GM12878 (cell line): ENCODE data around the gene DMKN. TPM values are rescaled to one million over a fixed set of nuclear protein-coding genes. Genes with fewer than 3 reads are reported as not detected.

Experiments used
- BACH1 ChIP-seq: fragments of 450-650 bp; IDR thresholded peaks from 2 replicates; pipeline ENCODE4 v1.6.1; 2017; ENCODE audit warnings: mild to moderate bottlenecking, borderline replicate concordance
- BCLAF1 ChIP-seq: fragments of 450-650 bp; IDR thresholded peaks from 2 replicates; pipeline ENCODE4 v1.6.1; 2017; ENCODE audit warnings: antibody characterized with exemption, mild to moderate bottlenecking, moderate library complexity
- CHD4 ChIP-seq: fragments of 200-600 bp; sonication (generic); IDR thresholded peaks from 2 replicates; pipeline ENCODE4 v1.6.1; 2016; ENCODE audit warnings: mild to moderate bottlenecking
- E2F8 ChIP-seq: fragments of 450-650 bp; IDR thresholded peaks from 2 replicates; pipeline ENCODE4 v1.6.1; 2018; ENCODE audit warnings: mild to moderate bottlenecking, low read depth, moderate library complexity; ENCODE audit not compliant: partially characterized antibody
- EGR1 ChIP-seq, 2 experiments: IDR thresholded peaks; 1 replicate in 1 of 2; 2 replicates in 1 of 2; pipeline ENCODE4 v1.6.1; 2011 to 2012; ENCODE audit warnings: low read depth in 2 of 2, low read length in 2 of 2, borderline replicate concordance in 1 of 2, mild to moderate bottlenecking in 1 of 2, moderate library complexity in 1 of 2
- EZH2 ChIP-seq: IDR thresholded peaks from 2 replicates; pipeline ENCODE4 v1.6.1; 2012; ENCODE audit warnings: low read depth, mild to moderate bottlenecking, control low read depth, inconsistent platforms, low read length, borderline replicate concordance; ENCODE audit not compliant: control insufficient read depth
- GATAD2B ChIP-seq: fragments of 450-650 bp; conservative IDR thresholded peaks from 2 replicates; pipeline ENCODE4 v1.6.1; 2017; ENCODE audit warnings: low read depth, mild to moderate bottlenecking, moderate library complexity
- IKZF2 ChIP-seq, 2 experiments: fragments of 450-650 bp; IDR thresholded peaks; 2 replicates each; pipeline ENCODE4 v1.6.1; 2017; ENCODE audit warnings: mild to moderate bottlenecking in 2 of 2, moderate library complexity in 2 of 2
- KDM1A ChIP-seq: fragments of 200-600 bp; sonication (generic); IDR thresholded peaks from 2 replicates; pipeline ENCODE4 v1.6.1; 2016; ENCODE audit warnings: borderline replicate concordance
- MEF2A ChIP-seq: IDR thresholded peaks from 2 replicates; pipeline ENCODE4 v1.6.1; 2011; ENCODE audit warnings: low read depth, mild to moderate bottlenecking, low read length, moderate library complexity; ENCODE audit not compliant: insufficient read depth
- MTA2 ChIP-seq: fragments of 450-650 bp; IDR thresholded peaks from 2 replicates; pipeline ENCODE4 v1.6.1; 2016; ENCODE audit warnings: low read depth, mild to moderate bottlenecking, moderate library complexity
- MTA3 ChIP-seq: IDR thresholded peaks from 2 replicates; pipeline ENCODE4 v1.6.1; 2012; ENCODE audit warnings: low read length, inconsistent platforms, borderline replicate concordance
- NBN ChIP-seq: fragments of 450-650 bp; IDR thresholded peaks from 2 replicates; pipeline ENCODE4 v1.6.1; 2016
- PAX5 ChIP-seq: IDR thresholded peaks from 2 replicates; pipeline ENCODE4 v1.6.1; 2011; ENCODE audit warnings: low read depth, low read length, borderline replicate concordance
- POLR2AphosphoS5 ChIP-seq: IDR thresholded peaks from 2 replicates; pipeline ENCODE4 v1.6.1; 2011; ENCODE audit warnings: mild to moderate bottlenecking, low read length, inconsistent platforms
- POU2F2 ChIP-seq: IDR thresholded peaks from 3 replicates; pipeline ENCODE4 v1.6.1; 2011; ENCODE audit warnings: low read depth, mild to moderate bottlenecking, low read length, borderline replicate concordance
- RAD51 ChIP-seq: fragments of 450-650 bp; IDR thresholded peaks from 2 replicates; pipeline ENCODE4 v1.6.1; 2016; ENCODE audit warnings: moderate library complexity, mild to moderate bottlenecking, inconsistent platforms
- STAT3 ChIP-seq: IDR thresholded peaks from 2 replicates; pipeline ENCODE4 v1.6.1; 2011; ENCODE audit warnings: low read depth, low read length, improper control_type of control experiment
- SUPT20H ChIP-seq: IDR thresholded peaks from 2 replicates; pipeline ENCODE4 v1.6.1; 2011; ENCODE audit warnings: low read depth, mild to moderate bottlenecking, low read length, moderate library complexity, borderline replicate concordance; ENCODE audit not compliant: control insufficient read depth
- TARDBP ChIP-seq: IDR thresholded peaks from 2 replicates; pipeline ENCODE4 v1.6.1; 2016; ENCODE audit warnings: borderline replicate concordance
- TCF3 ChIP-seq: IDR thresholded peaks from 2 replicates; pipeline ENCODE4 v1.6.1; 2012; ENCODE audit warnings: low read depth, mild to moderate bottlenecking, low read length, borderline replicate concordance; ENCODE audit not compliant: insufficient read depth
- YBX1 ChIP-seq: fragments of 450-650 bp; IDR thresholded peaks from 2 replicates; pipeline ENCODE4 v1.6.1; 2016; ENCODE audit warnings: antibody characterized with exemption
- YY1 ChIP-seq: IDR thresholded peaks from 2 replicates; pipeline ENCODE4 v1.6.1; 2011; ENCODE audit warnings: low read depth, mild to moderate bottlenecking, low read length
- ZZZ3 ChIP-seq: IDR thresholded peaks from 2 replicates; pipeline ENCODE4 v1.6.1; 2011; ENCODE audit warnings: low read depth; ENCODE audit not compliant: control insufficient read depth, insufficient read length
- polyA plus RNA-seq, 11 experiments: library from polyadenylated mRNA; depleted of rRNA in 4 of 11; unstranded in 6 of 11; stranded (reverse) in 5 of 11; fragments of >200 nt; fragmentation: Nextera tagmentation in 4 of 11; fragmentation: Illumina TruSeq in 1 of 11; extraction: Ambion mirVana in 4 of 11; extraction: Trizol in 1 of 11; gene quantifications; 1 replicate in 1 of 11; 2 replicates in 10 of 11; pipeline versions ENCODE4 v1.2.1 to v1.2.3, GENCODE V29; 2011 to 2016; ENCODE audit warnings: inconsistent platforms in 2 of 11, missing spikeins in 2 of 11, low read depth in 1 of 11
- total RNA-seq, 4 experiments: library from RNA; depleted of rRNA in 3 of 4; stranded (reverse); fragments of >200 nt in 3 of 4; fragmentation: Illumina TruSeq in 1 of 4; extraction: Trizol in 1 of 4; gene quantifications; 2 replicates each; pipeline versions ENCODE4 v1.2.1 to v1.2.3, GENCODE V29; 2013 to 2021
- TF ChIP-seq, protein P1 (sequence below): fragments of 450-650 bp; IDR thresholded peaks from 2 replicates; pipeline ENCODE4 v1.6.1; 2016; ENCODE audit warnings: mild to moderate bottlenecking

Gene DMKN
- total and polyA plus RNA-seq, 10 of the 15 experiments (the other 5 are each of a cell fraction or from before 2014, with no cell fraction given) = 36.4 to 114 (median 58.6) TPM

- TF ChIP-seq MTA2 = peak; percentile 82; the same call in 1 of the 2 replicates
- TF ChIP-seq SUPT20H = no peak
- peak; percentile 98 for TF ChIP-seq IKZF2 (IDR thresholded peaks at IDR 0.05)
- TF ChIP-seq GATAD2B = peak; percentile 90
- no peak for TF ChIP-seq POU2F2
- TF ChIP-seq KDM1A = no peak
- TF ChIP-seq TARDBP = no peak
- no peak for TF ChIP-seq ZZZ3
- no peak for TF ChIP-seq YBX1
- TF ChIP-seq MTA3 = no peak
- peak; percentile 48; the same call in 1 of the 2 replicates for TF ChIP-seq BACH1
- TF ChIP-seq, protein P1, sequence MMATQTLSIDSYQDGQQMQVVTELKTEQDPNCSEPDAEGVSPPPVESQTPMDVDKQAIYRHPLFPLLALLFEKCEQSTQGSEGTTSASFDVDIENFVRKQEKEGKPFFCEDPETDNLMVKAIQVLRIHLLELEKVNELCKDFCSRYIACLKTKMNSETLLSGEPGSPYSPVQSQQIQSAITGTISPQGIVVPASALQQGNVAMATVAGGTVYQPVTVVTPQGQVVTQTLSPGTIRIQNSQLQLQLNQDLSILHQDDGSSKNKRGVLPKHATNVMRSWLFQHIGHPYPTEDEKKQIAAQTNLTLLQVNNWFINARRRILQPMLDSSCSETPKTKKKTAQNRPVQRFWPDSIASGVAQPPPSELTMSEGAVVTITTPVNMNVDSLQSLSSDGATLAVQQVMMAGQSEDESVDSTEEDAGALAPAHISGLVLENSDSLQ = no peak; the same call in 1 of the 2 replicates
- TF ChIP-seq RAD51 = no peak
- no peak for TF ChIP-seq EZH2
- no peak for TF ChIP-seq EGR1 (IDR thresholded peaks at IDR 0.05; ENCODE audit: borderline replicate concordance in 1 of 2, low read depth in 2 of 2, low read length in 2 of 2)
- no peak for TF ChIP-seq E2F8
- TF ChIP-seq MEF2A = 0 out of 2 replicates have a peak, but pooled peaks have one; percentile 51
- TF ChIP-seq POLR2AphosphoS5 = no peak
- peak; percentile 78 for TF ChIP-seq NBN
- no peak; the same call in 1 of the 2 replicates for TF ChIP-seq YY1
- TF ChIP-seq BCLAF1 = no peak
- TF ChIP-seq TCF3 = no peak
- no peak for TF ChIP-seq CHD4
- TF ChIP-seq PAX5 = no peak
- TF ChIP-seq STAT3 = no peak
These were observed 54.6 kb downstream of the DMKN start (continued) for GRCh38 chr19:35458731-35459391.
